Muscle of leg (tissue), 11 donors: ENCODE measurements around the gene OSBPL9. TPM values are rescaled to one million over a fixed set of nuclear protein-coding genes. Genes with fewer than 3 reads are reported as not detected.
A peak's percentile ranks its signal among the peaks of the same experiment; 100 is the strongest.

Source experiments
- DNase-seq: peaks from one replicate; pipeline ENCODE4 v3.0.0; 2013
- H3K27ac ChIP-seq: one replicate; pipeline ENCODE4 v1.5.1; 2013; ENCODE audit warnings: mild to moderate bottlenecking, low read length, control low read depth
- H3K27me3 ChIP-seq: one replicate; pipeline ENCODE4 v1.6.1; 2013; ENCODE audit warnings: low read length; ENCODE audit not compliant: control insufficient read depth, insufficient read depth
- H3K36me3 ChIP-seq: one replicate; pipeline ENCODE4 v1.6.1; 2013; ENCODE audit warnings: low read length; ENCODE audit not compliant: control insufficient read depth, insufficient read depth
- H3K4me1 ChIP-seq: one replicate; pipeline ENCODE4 v1.6.1; 2013; ENCODE audit warnings: low read length; ENCODE audit not compliant: control insufficient read depth, insufficient read depth
- H3K4me3 ChIP-seq: one replicate; pipeline ENCODE4 v1.5.1; 2013; ENCODE audit warnings: low read length, control low read depth
- H3K9me3 ChIP-seq: replicated peaks from 2 replicates; pipeline ENCODE4 v1.6.1; 2013; ENCODE audit warnings: low read depth, low read length; ENCODE audit not compliant: control insufficient read depth
- WGBS: methylation state at CpG from one replicate; pipeline ENCODE4 v1.1.5; 2013; ENCODE audit warnings: missing lambda C conversion rate; ENCODE audit not compliant: insufficient coverage; 5-methylcytosine and 5-hydroxymethylcytosine counted together
- polyA plus RNA-seq, 8 donors: library from polyadenylated mRNA; unstranded; fragments of 120-200 nt; gene quantifications; one replicate each; pipeline versions ENCODE4 v1.2.1 to v1.2.3, GENCODE V29; 2013; ENCODE audit warnings: inconsistent platforms in 1 of 8, low replicate concordance in 1 of 8; ENCODE audit not compliant: insufficient read length in 8 of 8, insufficient read depth in 1 of 8
- total RNA-seq: library from RNA; stranded (reverse); fragments of 120-200 nt; gene quantifications from one replicate; pipeline ENCODE4 v1.2.4, GENCODE V29; 2013

The OSBPL9 gene
- total and polyA plus RNA-seq, 9 donors: 51.0 to 74.5 (median 61.1) TPM

DNA sequence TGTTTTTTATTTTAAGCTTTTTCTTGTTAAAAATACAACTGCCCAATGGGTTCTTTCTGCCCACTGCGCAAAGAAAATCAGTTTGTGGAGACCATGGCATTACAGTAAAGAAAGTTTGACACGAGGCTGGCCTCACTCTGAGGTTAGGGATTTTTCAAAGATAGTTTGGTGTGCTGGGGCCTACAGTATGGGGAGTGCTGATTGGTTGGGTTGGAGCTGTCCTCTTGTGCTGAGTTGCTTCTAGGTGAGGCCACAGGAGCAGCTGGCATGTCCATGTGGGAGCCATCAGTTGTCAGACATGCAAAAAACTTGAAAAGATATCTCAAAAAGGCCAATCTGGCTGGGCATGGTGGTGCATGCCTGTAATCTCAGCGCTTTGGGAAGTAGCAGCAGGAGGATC, 14.0 kb downstream of the OSBPL9 start:
- Histone ChIP-seq H3K4me1 (no peaks in the 10 kb centered on the region), H3K27me3 (no peaks in the 10 kb centered on the region), H3K27ac (no peak overlapping the region), H3K4me3 (no peak overlapping the region), H3K9me3 (no peaks in the 10 kb centered on the region), H3K36me3 (no peaks in the 10 kb centered on the region)
- WGBS: 91% methylated on average over 3 of the region's 3 CpGs
- DNase-seq: no peak

- H3K27ac ChIP-seq: no peak overlapping the region
- no peaks in the 10 kb centered on the region for H3K27me3 ChIP-seq
- no peaks in the 10 kb centered on the region for H3K9me3 ChIP-seq
- DNase-seq: no peak
- no CpG with 5 or more reads among the region's 1 CpG for WGBS
- no peaks in the 10 kb centered on the region for H3K4me1 ChIP-seq
- no peak overlapping the region for H3K4me3 ChIP-seq
- H3K36me3 ChIP-seq: no peaks in the 10 kb centered on the region
Measured at GRCh38 chr1:51631747-51632146, 14.9 kb downstream of the OSBPL9 start.

DNA sequence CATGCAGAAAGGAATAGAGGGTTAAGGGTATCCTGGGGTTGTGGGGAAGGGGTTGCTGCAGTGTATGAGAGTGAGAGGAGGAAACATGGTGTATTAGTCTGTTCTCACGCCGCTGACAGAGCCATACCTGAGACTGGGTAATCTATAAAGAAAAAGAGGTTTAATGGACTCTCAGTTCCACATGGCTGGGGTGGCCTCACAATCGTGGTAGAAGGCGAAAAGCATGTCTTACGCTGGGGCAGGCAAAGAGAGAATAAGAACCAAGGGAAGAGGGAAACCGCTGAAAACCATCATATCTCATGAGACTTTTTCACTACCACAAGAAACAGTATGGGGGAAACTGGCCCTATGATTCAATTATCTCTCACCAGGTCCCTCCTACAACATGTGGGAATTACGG, 17.7 kb downstream of the OSBPL9 start:
- no peak overlapping the region for H3K27ac ChIP-seq

GRCh38 chr1:51635615-51636014, 18.7 kb downstream of the OSBPL9 start:
- H3K4me1 ChIP-seq: no peaks in the 10 kb centered on the region
- no peaks in the 10 kb centered on the region for H3K36me3 ChIP-seq
- 100% methylated on average over 1 of the region's 3 CpGs for WGBS
- H3K9me3 ChIP-seq: no peaks in the 10 kb centered on the region
- no peaks in the 10 kb centered on the region for H3K27me3 ChIP-seq
- H3K4me3 ChIP-seq: no peak overlapping the region
- no peak overlapping the region for H3K27ac ChIP-seq
- no peak for DNase-seq

More for the DNA sequence above, 17.7 kb downstream of the OSBPL9 start:
- WGBS: 89% methylated on average over 2 of the region's 7 CpGs
- H3K27me3 ChIP-seq: no peaks in the 10 kb centered on the region
- no peak overlapping the region for H3K4me3 ChIP-seq
- DNase-seq: no peak
- H3K36me3 ChIP-seq: no peaks in the 10 kb centered on the region
- H3K4me1 ChIP-seq: no peaks in the 10 kb centered on the region
- no peaks in the 10 kb centered on the region for H3K9me3 ChIP-seq

DNA sequence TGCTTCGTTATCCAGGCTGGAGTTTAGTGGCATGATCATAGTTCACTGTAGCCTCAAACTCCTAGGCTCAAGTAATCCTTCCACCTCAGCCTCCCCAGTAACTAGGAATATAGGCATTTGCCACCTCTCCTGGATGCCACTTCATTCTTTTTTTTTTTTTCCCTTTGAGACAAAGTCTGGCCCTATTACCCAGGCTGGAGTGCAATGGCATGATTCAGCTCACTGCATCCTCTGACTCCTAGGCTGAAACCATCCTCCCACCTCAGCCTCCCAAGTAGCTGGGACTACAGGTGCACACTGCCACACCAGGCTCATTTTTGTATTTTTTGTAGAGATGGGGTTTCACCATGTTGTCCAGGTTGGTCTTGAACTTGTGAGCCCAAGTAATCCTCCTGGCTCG, 19.3 kb downstream of the OSBPL9 start:
- no peak overlapping the region for H3K4me3 ChIP-seq
- H3K27me3 ChIP-seq: no peaks in the 10 kb centered on the region
- no peaks in the 10 kb centered on the region for H3K9me3 ChIP-seq
- WGBS: 80% methylated on average over 1 of the region's 2 CpGs
- H3K4me1 ChIP-seq: no peaks in the 10 kb centered on the region
- no peak overlapping the region for H3K27ac ChIP-seq
- no peak for DNase-seq
- H3K36me3 ChIP-seq: no peaks in the 10 kb centered on the region

DNA sequence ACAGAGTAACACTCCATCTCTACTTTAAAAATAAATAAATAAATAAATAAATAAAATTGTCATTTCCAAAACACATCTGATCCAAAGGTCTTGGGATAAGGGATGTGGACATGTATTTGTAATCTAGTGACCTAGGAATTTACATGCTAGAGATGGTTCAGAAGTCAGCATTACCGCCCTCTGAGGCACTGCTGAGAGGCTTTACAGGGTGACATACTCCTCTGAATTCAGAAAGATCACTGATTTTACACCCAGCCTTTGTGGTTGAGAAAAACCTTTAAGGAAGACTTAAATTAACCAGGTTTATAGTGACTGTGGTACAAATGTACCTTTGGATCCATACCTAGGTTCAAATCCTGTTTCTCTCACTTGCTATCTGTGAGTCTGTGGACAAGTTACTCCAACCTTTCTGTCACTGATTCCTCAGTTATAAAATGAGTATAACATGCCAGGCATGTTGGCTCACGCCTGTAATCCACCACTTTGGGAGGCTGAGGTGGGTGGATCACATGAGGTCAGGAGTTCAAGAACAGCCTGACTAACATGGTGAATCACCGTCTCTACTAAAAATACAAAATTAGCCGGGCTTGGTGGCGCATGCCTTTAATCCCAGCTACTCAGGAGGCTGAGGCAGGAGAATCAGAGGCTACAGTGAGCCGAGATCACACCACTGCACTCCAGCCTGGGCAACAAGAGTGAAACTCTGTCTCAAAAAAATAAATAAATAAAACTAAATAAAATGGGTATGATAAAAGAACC, 20.1 kb downstream of the OSBPL9 start:
- Histone ChIP-seq H3K9me3 (no peaks in the 10 kb centered on the region), H3K27me3 (no peaks in the 10 kb centered on the region), H3K4me3 (no peak overlapping the region), H3K4me1 (no peaks in the 10 kb centered on the region), H3K27ac (no peak overlapping the region), H3K36me3 (no peaks in the 10 kb centered on the region)
- DNase-seq: no peak
- WGBS: 100% methylated on average over 1 of the region's 6 CpGs

DNA sequence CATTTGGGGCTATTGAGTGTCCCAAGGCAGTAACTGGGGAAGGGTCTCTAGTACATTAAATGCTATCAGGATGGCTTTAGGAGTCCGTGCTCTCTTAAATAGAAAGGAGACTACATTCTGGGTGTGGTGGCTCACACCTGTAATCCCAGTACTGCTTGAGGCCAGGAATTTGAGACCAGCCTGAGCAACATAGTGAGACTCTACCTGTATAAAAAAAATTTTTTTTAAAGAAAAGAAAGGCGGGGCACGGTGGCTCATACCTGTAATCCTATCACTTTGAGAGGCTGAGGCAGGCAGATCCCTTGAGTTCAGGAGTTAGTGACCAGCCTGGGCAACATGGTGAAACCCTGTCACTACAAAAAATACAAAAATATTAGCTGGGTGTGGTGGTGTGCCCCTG, 21.5 kb downstream of the OSBPL9 start:
- H3K4me1 ChIP-seq: peaks cover 5% of the 10 kb centered on the region

DNA sequence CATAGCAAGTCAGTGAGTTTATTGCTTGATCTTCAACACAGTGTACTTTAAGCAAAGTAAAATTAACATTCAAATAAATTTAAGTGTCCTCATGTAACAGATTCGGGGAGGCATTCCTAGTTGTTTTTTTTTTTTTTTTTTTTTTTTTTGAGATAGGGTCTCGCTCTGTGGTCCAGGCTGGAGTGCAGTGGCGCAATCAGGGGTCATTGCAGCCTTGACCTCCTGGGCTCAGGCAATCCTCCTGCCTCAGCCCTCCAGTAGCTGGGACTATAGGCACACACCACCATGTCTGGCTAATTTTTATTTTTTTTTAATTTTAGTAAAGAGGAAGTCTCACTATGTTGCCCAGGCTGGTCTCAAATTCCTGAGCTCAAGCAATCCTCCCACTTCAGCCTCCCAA, 22.8 kb downstream of the OSBPL9 start:
- H3K27ac ChIP-seq: no peak overlapping the region
- peaks cover 5% of the 10 kb centered on the region for H3K4me1 ChIP-seq
- H3K4me3 ChIP-seq: no peak overlapping the region
- no CpG with 5 or more reads among the region's 3 CpGs for WGBS
- DNase-seq: no peak
- H3K27me3 ChIP-seq: no peaks in the 10 kb centered on the region
- H3K36me3 ChIP-seq: no peaks in the 10 kb centered on the region
- H3K9me3 ChIP-seq: no peaks in the 10 kb centered on the region

More for the DNA sequence above, 21.5 kb downstream of the OSBPL9 start:
- Histone ChIP-seq H3K9me3 (no peaks in the 10 kb centered on the region), H3K27ac (no peak overlapping the region), H3K4me3 (no peak overlapping the region), H3K36me3 (no peaks in the 10 kb centered on the region), H3K27me3 (no peaks in the 10 kb centered on the region)
- WGBS: no CpG with 5 or more reads among the region's 3 CpGs
- no peak for DNase-seq

- H3K27me3 ChIP-seq: no peaks in the 10 kb centered on the region
- H3K36me3 ChIP-seq: no peaks in the 10 kb centered on the region
- H3K9me3 ChIP-seq: no peaks in the 10 kb centered on the region
- DNase-seq: no peak
- WGBS: no CpG with 5 or more reads among the region's 2 CpGs
- H3K4me3 ChIP-seq: no peak overlapping the region
- H3K4me1 ChIP-seq: peaks cover 5% of the 10 kb centered on the region
- H3K27ac ChIP-seq: no peak overlapping the region
Measured at GRCh38 chr1:51641096-51641495, 24.2 kb downstream of the OSBPL9 start.

DNA sequence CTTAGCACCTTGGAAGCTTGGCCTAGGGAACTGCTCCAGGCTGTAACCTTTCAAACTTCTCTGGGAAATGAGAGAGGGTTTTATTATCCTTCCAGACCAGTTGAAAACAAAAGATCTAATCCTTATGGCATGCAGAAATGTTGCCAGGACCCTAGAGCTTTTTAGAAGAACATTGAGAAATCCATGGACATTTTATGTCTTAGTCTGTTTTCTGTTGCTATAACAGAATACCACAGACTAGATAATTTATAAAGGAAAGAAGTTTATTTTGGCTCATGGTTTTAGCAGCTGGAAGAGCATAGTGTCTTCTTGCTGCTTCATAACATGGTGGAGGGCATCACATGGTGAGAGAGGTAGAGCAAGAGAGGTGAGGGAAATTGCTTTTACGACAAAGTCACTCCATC, 25.8 kb downstream of the OSBPL9 start:
- WGBS: no CpG with 5 or more reads among the region's 1 CpG
- Histone ChIP-seq H3K27me3 (no peaks in the 10 kb centered on the region), H3K9me3 (no peaks in the 10 kb centered on the region), H3K36me3 (no peaks in the 10 kb centered on the region), H3K4me3 (no peak overlapping the region), H3K4me1 (peaks cover 5% of the 10 kb centered on the region), H3K27ac (no peak overlapping the region)
- DNase-seq: peak; percentile 88

DNA sequence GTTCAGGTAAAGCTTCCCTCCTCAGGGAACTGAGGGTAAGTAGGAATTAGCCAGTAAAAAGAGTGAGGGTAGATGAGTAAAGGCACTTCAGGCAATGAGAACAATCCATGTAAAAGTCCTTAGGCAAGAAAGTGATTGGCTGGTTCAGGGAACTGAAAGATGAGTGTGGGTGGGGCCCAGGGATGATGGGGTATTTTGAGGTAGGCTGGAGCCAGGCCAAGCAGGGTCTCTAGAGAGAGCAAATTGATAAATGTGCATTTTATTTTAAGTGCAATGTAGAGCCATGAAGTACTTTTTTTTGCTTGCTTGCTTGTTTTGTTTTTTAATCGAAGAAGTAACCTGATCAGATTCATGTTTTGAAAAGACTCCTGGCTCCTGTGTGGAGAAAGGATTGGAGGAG, 26.5 kb downstream of the OSBPL9 start:
- Histone ChIP-seq H3K27ac (no peak overlapping the region), H3K27me3 (no peaks in the 10 kb centered on the region), H3K9me3 (no peaks in the 10 kb centered on the region), H3K4me1 (peaks cover 8% of the 10 kb centered on the region), H3K36me3 (no peaks in the 10 kb centered on the region), H3K4me3 (no peak overlapping the region)
- WGBS: 91% methylated on average over 1 of the region's 1 CpG
- no peak for DNase-seq
